ENCODE data around the gene MAB21L2. TPM values are rescaled to one million over a fixed set of nuclear protein-coding genes. Genes with fewer than 3 reads are reported as not detected.

MAB21L2 gene
- total RNA-seq, 1 donor from 2014 or later = 1.9 TPM

DNA sequence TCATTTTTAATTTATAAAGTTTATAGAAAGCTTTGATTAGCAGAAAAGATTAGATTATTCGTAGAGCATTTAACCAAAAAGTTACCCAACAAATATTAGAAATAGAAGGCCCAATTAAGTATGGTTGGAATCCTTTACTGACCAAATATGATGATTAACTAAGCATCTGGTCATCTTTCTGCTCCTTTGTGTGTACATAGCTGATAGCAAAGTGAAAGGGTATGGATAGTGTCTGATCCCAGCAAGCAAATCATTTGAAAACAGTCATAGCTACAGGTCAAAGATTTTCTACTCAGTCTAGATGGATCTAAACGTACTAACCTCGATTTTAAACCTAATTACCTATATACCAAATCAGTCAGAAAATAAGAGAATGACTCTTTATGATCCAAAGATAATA is 7.3 kb upstream of the MAB21L2 start:
- Mint-ChIP-seq H3K27ac (ENCODE audit: unreplicated experiment) (no peak overlapping the region), H3K27me3 (ENCODE audit: low read depth, unreplicated experiment) (peaks cover 3% of the 10 kb centered on the region), H3K36me3 (ENCODE audit: low read depth, unreplicated experiment) (no peaks in the 10 kb centered on the region), H3K4me1 (ENCODE audit: low read depth, unreplicated experiment) (peaks cover 10% of the 10 kb centered on the region), H3K9me3 (ENCODE audit: unreplicated experiment) (no peaks in the 10 kb centered on the region), H3K4me3 (ENCODE audit: unreplicated experiment) (no peak overlapping the region)
- peaks cover 17% of the 10 kb centered on the region for H3K4me1 ChIP-seq (ENCODE audit: insufficient read depth, low read length)
- no peak overlapping the region for H3K4me2 ChIP-seq (ENCODE audit: low read length)
- no peaks in the 10 kb centered on the region for H3K79me2 ChIP-seq (ENCODE audit: insufficient read depth, low read length)
- no peak overlapping the region for H3K27ac ChIP-seq (ENCODE audit: low read depth, low read length)
- no peak overlapping the region for H2AFZ ChIP-seq (ENCODE audit: low read depth, low read length)
- no peak overlapping the region for H3K9ac ChIP-seq (ENCODE audit: low read length)
- H4K20me1 ChIP-seq (ENCODE audit: insufficient read depth, low read length) = no peaks in the 10 kb centered on the region
- no peak for TF ChIP-seq EZH2 (IDR thresholded peaks at IDR 0.05; ENCODE audit: insufficient read depth, low read length)
- TF ChIP-seq, protein P1, sequence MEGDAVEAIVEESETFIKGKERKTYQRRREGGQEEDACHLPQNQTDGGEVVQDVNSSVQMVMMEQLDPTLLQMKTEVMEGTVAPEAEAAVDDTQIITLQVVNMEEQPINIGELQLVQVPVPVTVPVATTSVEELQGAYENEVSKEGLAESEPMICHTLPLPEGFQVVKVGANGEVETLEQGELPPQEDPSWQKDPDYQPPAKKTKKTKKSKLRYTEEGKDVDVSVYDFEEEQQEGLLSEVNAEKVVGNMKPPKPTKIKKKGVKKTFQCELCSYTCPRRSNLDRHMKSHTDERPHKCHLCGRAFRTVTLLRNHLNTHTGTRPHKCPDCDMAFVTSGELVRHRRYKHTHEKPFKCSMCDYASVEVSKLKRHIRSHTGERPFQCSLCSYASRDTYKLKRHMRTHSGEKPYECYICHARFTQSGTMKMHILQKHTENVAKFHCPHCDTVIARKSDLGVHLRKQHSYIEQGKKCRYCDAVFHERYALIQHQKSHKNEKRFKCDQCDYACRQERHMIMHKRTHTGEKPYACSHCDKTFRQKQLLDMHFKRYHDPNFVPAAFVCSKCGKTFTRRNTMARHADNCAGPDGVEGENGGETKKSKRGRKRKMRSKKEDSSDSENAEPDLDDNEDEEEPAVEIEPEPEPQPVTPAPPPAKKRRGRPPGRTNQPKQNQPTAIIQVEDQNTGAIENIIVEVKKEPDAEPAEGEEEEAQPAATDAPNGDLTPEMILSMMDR (IDR thresholded peaks at IDR 0.05; ENCODE audit: insufficient read depth, low read depth, low read length) = no peak
- no peak for DNase-seq (ENCODE audit: low read depth)
- no peaks in the 10 kb centered on the region for H3K27me3 ChIP-seq (ENCODE audit: insufficient read depth, low read length)
- no peak for FAIRE-seq
- H3K36me3 ChIP-seq (ENCODE audit: insufficient read depth, low read length) = no peaks in the 10 kb centered on the region
- H3K4me3 ChIP-seq (ENCODE audit: insufficient read depth, low read depth, low read length) = no peak overlapping the region
- no peaks in the 10 kb centered on the region for H3K9me3 ChIP-seq (ENCODE audit: insufficient read depth, low read depth, low read length)

DNA sequence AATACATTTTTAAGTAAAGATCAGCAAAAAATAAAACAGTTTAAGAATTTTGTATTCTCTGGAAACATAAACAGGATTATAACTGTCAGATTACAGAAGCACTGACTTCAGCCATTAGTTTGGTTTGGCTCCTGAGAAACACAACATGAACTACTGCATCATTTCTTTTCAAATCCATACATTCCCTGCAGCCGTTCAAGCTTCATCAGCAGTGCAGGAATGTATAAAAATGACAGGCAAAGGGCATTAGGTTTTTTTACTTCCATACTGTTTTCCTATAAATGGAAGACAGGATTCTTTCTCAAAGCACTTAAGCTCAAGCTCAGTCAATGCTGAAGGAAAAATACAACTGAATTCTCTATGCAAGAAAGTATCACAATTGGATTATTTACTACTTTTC is 4.2 kb upstream of the MAB21L2 start:
- Mint-ChIP-seq H3K4me1 (ENCODE audit: low read depth, unreplicated experiment) (peaks cover 14% of the 10 kb centered on the region), H3K27me3 (ENCODE audit: low read depth, unreplicated experiment) (peaks cover 9% of the 10 kb centered on the region), H3K27ac (ENCODE audit: unreplicated experiment) (no peak overlapping the region), H3K36me3 (ENCODE audit: low read depth, unreplicated experiment) (peaks cover 2% of the 10 kb centered on the region), H3K4me3 (ENCODE audit: unreplicated experiment) (no peak overlapping the region), H3K9me3 (ENCODE audit: unreplicated experiment) (no peaks in the 10 kb centered on the region)
- peak overlapping the region; percentile 21 for H3K4me2 ChIP-seq (ENCODE audit: low read length)
- TF ChIP-seq, protein P1 (IDR thresholded peaks at IDR 0.05; ENCODE audit: insufficient read depth, low read depth, low read length) = no peak
- TF ChIP-seq EZH2 (IDR thresholded peaks at IDR 0.05; ENCODE audit: insufficient read depth, low read length) = no peak
- no peak overlapping the region for H3K4me3 ChIP-seq (ENCODE audit: insufficient read depth, low read depth, low read length)
- peaks cover 3% of the 10 kb centered on the region for H3K27me3 ChIP-seq (ENCODE audit: insufficient read depth, low read length)
- H3K4me1 ChIP-seq (ENCODE audit: insufficient read depth, low read length) = peaks cover 19% of the 10 kb centered on the region
- no peaks in the 10 kb centered on the region for H3K9me3 ChIP-seq (ENCODE audit: insufficient read depth, low read depth, low read length)
- no peaks in the 10 kb centered on the region for H4K20me1 ChIP-seq (ENCODE audit: insufficient read depth, low read length)
- no peak overlapping the region for H3K9ac ChIP-seq (ENCODE audit: low read length)
- FAIRE-seq = no peak
- no peaks in the 10 kb centered on the region for H3K36me3 ChIP-seq (ENCODE audit: insufficient read depth, low read length)
- no peak overlapping the region for H2AFZ ChIP-seq (ENCODE audit: low read depth, low read length)
- H3K27ac ChIP-seq (ENCODE audit: low read depth, low read length) = no peak overlapping the region
- peaks cover under 1% of the 10 kb centered on the region for H3K79me2 ChIP-seq (ENCODE audit: insufficient read depth, low read length)
- no peak for DNase-seq (ENCODE audit: low read depth)

DNA sequence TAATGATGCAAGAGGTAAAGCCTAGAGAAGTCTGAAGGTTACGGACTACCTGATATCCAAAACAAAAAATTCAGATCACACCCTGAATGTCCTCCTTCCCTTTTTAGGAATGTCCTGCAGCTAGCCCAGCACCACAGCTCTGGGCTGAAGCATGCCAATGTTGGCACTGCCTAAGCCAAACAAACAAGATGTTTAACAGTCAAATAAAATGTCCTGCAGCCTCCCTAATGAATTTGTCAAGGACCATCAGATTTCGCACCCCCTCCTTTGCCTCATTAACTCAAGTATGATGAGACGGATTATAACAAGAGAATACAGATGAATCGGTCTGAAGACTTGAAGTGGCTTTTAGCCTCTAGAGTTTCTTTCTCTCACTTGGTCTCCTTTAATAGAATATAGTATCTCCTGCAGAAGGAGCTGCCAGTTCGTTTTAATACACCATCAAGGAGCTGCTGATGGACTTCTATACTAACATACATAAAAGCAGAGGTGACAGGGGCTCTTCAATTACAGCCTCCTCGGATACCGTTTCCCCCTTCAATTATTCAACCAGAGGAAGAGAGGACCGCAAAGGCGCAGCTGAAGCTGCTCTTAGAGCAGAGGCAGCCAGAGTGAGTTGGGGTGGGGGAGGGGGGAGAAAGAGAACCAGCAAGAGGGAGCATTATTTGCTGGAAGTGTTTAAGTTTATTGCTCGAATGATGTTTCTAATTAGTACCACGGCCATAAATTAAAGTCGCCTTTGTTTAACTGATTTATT is 3.0 kb upstream of the MAB21L2 start:
- Histone ChIP-seq H3K4me1 (ENCODE audit: insufficient read depth, low read length) (peaks cover 11% of the 10 kb centered on the region), H3K27me3 (ENCODE audit: insufficient read depth, low read length) (peaks cover 3% of the 10 kb centered on the region), H3K79me2 (ENCODE audit: insufficient read depth, low read length) (peaks cover 8% of the 10 kb centered on the region), H4K20me1 (ENCODE audit: insufficient read depth, low read length) (no peaks in the 10 kb centered on the region), H3K36me3 (ENCODE audit: insufficient read depth, low read length) (no peaks in the 10 kb centered on the region), H3K4me2 (ENCODE audit: low read length) (peak overlapping the region; percentile 86), H3K9ac (ENCODE audit: low read length) (peak overlapping the region; percentile 76), H3K9me3 (ENCODE audit: insufficient read depth, low read depth, low read length) (no peaks in the 10 kb centered on the region), H3K27ac (ENCODE audit: low read depth, low read length) (peak overlapping the region; percentile 46), H2AFZ (ENCODE audit: low read depth, low read length) (peak overlapping the region; percentile 79), H3K4me3 (ENCODE audit: insufficient read depth, low read depth, low read length) (peak overlapping the region; percentile 66)
- Mint-ChIP-seq H3K36me3 (ENCODE audit: low read depth, unreplicated experiment) (peaks cover 2% of the 10 kb centered on the region), H3K27me3 (ENCODE audit: low read depth, unreplicated experiment) (peaks cover 16% of the 10 kb centered on the region), H3K27ac (ENCODE audit: unreplicated experiment) (peak overlapping the region; percentile 50), H3K9me3 (ENCODE audit: unreplicated experiment) (no peaks in the 10 kb centered on the region), H3K4me3 (ENCODE audit: unreplicated experiment) (peak overlapping the region; percentile 84), H3K4me1 (ENCODE audit: low read depth, unreplicated experiment) (peaks cover 10% of the 10 kb centered on the region)
- peak; percentile 44 for DNase-seq (ENCODE audit: low read depth)
- TF ChIP-seq, protein P1 (IDR thresholded peaks at IDR 0.05; ENCODE audit: insufficient read depth, low read depth, low read length) = no peak
- no peak for TF ChIP-seq EZH2 (IDR thresholded peaks at IDR 0.05; ENCODE audit: insufficient read depth, low read length)
- FAIRE-seq = no peak

All from astrocyte (in vitro differentiated cells and primary cell).